Measurements from ENCODE around the gene BNIP5.
"Not testable (repeated sequence)": the region's sequence is repeated elsewhere in the genome, so short reads cannot be mapped to it uniquely, and the experiment has no call there.

Gene BNIP5

DNA sequence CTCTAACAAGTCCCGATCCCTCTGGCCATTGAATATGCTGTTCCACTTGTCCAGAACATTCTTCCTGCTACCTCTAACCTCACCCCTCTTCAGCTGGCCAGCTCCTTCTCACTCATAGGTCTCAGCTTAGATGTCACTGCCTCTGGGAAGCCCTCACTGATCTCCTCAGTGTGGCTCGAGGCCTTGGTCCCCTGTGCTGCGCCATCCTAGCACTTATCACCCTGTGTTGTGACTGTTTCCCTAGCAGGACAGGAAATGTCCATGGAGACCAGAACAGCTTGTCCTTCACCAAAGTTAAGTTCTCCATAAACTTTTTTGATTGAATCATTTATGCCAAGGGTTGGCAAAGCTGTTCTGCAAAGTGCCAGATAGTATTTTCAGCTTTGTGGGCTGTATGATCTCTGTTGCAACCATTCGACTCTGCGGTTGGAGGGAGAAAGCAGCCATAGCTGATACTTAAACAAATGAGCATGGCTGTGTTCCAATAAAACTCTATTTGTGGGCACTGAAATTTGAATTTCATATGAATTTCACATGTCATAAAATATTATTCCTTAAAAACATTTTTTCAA lies 6.5 kb upstream of the BNIP5 start:
- DNase-seq (ENCODE audit: low read depth, low spot score) = no peak

- no peak for DNase-seq (ENCODE audit: low read depth, low spot score)
Observed at GRCh38 chr6:36340618-36341454, 4.1 kb upstream of the BNIP5 start.

- DNase-seq (ENCODE audit: low read depth, low spot score) = no peak
Observed at GRCh38 chr6:36340306-36340617, 3.6 kb upstream of the BNIP5 start.

GRCh38 chr6:36339146-36339545 lies 2.5 kb upstream of the BNIP5 start:
- no peak for DNase-seq (ENCODE audit: low read depth, low spot score)

DNA sequence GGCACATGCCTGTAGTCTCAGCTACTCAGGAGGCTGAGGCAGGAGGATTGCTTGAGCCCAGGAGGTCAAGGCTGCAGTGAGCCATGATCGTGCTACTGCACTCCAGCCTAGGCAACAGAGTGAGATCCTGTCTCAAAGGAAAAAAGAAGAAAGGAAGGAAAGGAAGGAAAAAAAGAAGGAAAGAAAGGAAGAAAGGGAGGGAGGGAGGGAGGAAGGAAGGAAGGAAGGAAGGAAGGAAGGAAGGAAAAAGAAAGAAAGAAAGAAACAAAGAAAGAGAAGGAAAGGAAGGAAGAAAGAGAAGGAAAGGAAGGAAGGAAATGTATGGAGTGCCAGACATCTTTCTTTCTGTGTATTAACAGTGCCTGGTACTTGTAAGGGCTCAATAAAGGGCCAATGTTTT lies 1.5 kb upstream of the BNIP5 start:
- DNase-seq (ENCODE audit: low read depth, low spot score) = not testable (repeated sequence)

DNA sequence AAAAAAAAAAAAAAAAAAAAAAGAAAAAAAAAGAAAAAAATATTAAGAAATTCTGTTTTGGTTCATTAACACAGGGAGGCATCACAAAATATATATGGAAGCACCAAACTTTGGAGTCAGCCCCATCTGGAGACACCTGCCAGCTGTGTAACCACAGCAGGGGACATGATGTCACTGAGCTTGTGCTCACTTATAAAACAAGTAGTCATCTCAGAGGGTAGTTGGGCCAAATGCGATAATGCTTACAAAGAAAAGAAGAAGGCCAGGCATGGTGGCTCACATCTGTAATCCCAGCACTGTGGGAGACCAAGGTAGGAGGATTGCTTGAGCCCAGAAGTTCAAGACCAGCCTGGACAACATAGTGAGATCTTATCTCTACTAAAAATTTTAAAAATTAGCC lies 1.1 kb upstream of the BNIP5 start:
- DNase-seq (ENCODE audit: low read depth, low spot score) = no peak

GRCh38 chr6:36336208-36336710 lies 429 bp downstream of the BNIP5 start:
- no peak for DNase-seq (ENCODE audit: low read depth, low spot score)

GRCh38 chr6:36335465-36336207 lies 1.1 kb downstream of the BNIP5 start:
- DNase-seq (ENCODE audit: low read depth, low spot score) = no peak

GRCh38 chr6:36334832-36335459 lies 1.7 kb downstream of the BNIP5 start:
- DNase-seq (ENCODE audit: low read depth, low spot score) = no peak

- no peak for DNase-seq (ENCODE audit: low read depth, low spot score)
Observed at GRCh38 chr6:36333931-36334725, 2.6 kb downstream of the BNIP5 start.

- DNase-seq (ENCODE audit: low read depth, low spot score) = no peak
Observed at GRCh38 chr6:36333171-36333895, 3.4 kb downstream of the BNIP5 start.

GRCh38 chr6:36331381-36331780 lies 5.3 kb downstream of the BNIP5 start:
- no peak for DNase-seq (ENCODE audit: low read depth, low spot score)

- DNase-seq (ENCODE audit: low read depth, low spot score) = no peak
Observed at GRCh38 chr6:36330366-36330765, 6.3 kb downstream of the BNIP5 start.

DNA sequence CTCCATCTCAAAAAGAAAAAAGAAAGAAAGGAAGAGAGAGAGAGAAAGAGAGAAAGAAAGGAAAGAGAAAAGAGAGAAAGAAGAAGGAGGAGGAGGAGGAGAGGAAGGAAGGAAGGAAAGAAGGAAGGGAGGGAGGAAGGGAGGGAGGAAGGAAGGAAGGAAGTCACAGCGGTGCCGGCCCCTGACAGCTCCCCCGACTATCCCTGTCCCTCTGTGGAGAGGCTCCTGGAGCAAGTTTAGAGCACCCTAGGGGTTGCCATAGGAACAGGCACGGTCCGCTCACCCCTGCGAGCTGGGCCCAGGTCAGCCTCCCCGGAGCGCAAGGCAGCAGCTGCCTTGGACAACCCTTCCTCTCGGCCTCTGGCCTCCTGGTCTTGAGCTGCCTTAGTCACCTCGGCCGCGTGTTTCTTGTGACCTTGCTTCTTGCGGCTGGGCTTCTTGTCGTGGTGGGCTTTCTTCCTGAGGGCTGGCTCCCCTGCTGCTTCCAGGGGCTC lies 6.8 kb downstream of the BNIP5 start:
- no peak for DNase-seq (ENCODE audit: low read depth, low spot score)

DNA sequence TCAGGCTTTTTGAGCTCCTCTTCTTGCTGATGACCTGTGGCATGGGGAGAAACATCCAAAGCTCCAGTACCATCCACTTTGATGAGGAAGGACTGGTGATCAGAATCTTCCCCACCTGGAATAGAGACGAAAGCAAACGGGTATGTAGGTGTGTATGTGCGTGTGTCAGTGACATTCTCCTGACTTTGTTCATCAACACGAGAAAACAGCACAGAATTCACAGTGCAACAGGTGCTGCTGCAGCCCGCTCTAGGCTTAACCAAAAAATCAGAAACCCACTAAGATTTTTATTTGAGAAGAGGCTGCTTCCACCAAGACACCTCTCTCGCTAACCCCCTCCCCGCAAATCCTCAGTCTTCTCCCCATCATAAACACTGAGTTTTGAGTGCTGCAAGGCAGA lies 8.1 kb downstream of the BNIP5 start:
- DNase-seq (ENCODE audit: low read depth, low spot score) = no peak

DNA sequence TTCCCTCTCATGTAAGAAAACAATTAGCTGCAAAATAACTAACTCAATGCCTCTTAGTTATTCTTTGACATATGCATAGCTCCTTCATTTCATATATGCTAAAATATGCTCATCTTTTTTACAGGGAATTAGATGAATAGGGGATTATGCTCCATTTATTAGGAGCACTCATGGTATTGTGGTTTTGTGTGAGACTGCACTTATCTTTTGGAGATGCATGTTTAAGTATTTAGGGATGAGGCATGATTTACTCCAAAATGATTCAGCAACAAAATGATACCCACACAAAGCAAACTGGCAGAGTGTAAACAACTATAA lies 8.8 kb downstream of the BNIP5 start:
- no peak for DNase-seq (ENCODE audit: low read depth, low spot score)

DNA sequence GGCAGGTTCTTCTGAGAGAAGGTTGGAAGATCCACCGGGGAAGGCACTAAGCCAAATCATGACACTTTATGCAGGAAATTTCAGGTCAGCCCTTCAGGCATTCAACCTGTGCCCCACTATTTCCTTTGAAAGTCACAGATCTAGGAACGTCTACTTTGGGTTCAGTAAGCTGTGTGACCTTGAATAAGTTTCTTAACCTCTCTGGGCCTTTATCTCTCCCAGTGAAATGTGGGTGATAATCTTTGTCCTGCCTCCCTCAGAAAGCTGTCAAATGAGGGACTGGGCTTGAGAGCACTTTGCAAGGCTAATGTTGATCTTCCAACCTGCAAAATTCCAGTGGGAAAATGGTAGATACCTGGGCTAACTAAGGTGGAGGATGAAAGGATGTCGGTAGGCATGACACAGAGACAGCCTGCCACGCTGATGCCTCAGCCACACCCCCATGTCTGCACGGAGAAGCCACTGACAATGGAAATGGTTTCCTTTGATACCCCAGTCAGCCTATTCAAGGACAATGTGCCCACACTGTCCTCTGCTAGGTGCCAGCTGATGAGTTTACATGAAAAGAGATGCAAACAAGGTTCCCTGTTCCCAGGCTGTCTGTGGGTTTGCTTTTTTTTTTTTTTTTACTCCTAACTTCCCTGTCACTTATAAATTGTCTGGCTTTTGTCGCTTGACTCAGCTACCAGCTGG lies 9.3 kb downstream of the BNIP5 start:
- DNase-seq (ENCODE audit: low read depth, low spot score) = no peak

- no peak for DNase-seq (ENCODE audit: low read depth, low spot score)
Observed at GRCh38 chr6:36326356-36326995, 10.2 kb downstream of the BNIP5 start.

- no peak for DNase-seq (ENCODE audit: low read depth, low spot score)
Observed at GRCh38 chr6:36324715-36325114, 12.0 kb downstream of the BNIP5 start.

DNA sequence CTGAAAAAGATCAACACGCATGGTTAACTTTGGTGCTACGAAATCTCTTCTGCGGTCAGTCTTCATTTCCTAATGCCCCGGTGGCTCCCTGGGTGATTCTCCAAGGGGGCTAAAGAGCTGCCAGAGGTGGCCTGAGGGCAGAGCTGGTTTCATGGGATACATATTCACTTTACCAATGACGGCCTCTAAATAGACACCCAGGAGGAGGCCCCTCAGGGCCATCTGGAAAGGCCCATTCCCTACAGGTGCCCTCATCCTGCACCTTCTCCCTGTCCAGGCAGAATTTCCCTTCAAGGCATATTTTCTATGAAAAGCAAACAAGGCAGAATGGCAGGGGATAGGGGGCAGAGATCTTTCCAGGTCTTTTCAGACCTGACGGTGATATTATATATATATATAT lies 12.5 kb downstream of the BNIP5 start:
- DNase-seq (ENCODE audit: low read depth, low spot score) = no peak
